NOMO-1 (cell line): ENCODE data around the gene SLC22A4.

Source experiments
- DNase-seq, 2 experiments: peaks; one replicate each; lab custom pipeline; 2025; ENCODE audit not compliant: unreplicated experiment in 2 of 2; lab: John Stamatoyannopoulos, UW

Gene SLC22A4

DNA sequence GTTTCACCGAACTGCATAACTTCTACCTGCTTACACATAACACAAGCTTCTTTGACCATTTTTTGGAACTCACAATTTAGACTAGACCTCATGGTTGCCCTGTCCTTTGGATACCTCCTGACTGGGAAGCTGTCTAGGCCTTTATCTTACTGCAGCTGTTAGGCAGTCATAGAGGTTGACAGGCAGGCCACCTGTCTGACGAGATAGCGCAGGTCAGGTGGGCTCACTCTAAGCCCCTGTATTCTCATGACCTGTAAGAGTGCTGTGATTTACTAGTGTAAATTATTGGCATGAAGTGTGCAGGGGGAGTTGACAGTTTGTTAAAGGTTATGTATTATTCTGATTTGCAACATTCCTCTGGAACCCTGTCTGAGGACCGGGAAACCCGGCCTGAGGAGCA lies 29.0 kb downstream of the SLC22A4 start:
- DNase-seq: no peak

DNA sequence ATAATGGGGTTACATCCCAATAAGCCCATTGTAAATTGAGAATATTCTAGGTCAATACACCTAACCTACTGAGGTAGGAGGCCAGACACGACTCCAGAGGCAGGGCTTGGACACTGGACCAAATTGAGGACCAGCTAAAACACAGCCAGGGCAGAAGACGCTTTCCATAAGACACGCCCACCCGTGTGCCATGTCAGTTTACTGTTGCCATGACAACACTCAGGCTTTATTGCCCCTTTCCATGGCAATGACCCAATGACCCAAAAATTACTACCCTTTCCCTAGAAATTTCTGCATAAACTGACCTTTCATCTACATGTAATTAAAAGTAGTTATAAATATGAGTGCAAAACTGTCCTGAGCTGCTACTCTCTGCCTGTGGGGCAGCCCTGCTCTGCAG lies 31.5 kb downstream of the SLC22A4 start:
- no peak for DNase-seq

DNA sequence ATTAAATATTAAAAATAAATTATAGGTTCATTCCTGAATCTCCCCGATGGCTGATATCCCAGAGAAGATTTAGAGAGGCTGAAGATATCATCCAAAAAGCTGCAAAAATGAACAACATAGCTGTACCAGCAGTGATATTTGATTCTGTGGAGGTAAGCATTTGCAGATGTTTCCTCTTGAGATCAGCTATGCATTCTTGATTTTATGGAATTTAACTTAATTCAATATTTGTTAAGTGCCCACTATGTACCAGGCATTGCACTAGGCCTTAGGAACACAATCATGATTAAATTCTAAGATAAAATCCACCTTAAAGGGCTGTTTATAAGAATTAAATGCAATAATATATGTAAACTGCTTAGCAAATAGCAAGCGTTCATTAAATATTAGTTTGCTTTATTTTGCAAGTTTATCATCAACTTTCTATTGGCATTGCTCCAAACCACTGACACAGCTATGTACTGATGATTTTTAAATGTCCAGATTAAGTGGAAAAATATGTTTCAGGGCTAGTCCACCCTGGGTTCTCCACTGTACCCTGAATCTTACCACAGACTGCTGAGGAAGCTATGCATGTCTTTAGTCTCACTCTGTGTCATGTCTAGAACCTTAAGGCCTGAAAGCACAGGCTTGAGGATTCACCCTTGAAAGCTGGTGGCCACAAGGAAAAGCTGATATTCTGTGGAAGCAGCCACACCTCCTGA lies 33.2 kb downstream of the SLC22A4 start:
- DNase-seq: no peak

GRCh38 chr5:132334812-132335211 lies 40.6 kb downstream of the SLC22A4 start:
- DNase-seq: no peak

DNA sequence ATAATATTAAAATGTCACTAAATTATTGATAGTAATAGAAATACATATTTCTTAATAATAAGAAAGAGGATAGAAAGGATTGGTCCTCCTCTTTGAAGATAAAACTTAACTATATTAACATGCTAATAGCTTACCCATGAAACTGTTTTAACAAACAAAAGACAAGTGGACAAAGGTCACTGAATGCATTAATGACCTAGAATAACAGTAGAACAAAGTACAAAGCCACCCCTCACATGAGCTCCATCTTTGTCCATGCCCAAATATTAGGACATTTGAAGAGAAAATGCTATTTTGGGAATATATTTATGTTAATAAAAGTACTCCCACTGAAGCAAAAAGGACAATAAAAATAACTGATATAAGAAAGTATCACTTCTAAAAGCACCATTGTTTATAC lies 41.2 kb downstream of the SLC22A4 start:
- no peak for DNase-seq

DNA sequence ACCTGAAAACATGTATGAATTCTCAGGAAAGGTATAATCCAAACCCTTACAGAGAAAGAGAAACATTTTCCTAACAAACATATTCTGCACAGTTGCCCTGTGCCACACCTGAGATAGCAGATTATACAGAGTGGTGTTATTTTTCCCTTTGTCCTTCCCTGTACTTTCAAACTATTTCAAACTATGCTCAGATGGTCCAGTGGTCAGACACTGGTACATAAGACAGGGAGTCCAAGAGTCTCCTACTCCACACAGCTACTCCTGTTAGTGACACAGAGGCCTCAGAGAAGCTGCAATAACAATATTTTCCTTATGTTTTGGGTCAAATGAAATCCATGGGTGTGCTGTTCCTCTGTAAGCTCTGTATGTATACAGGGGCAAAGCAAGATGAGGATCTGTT lies 45.3 kb downstream of the SLC22A4 start:
- no peak for DNase-seq

- no peak for DNase-seq
Measured at GRCh38 chr5:132342291-132343180, 48.3 kb downstream of the SLC22A4 start.

DNA sequence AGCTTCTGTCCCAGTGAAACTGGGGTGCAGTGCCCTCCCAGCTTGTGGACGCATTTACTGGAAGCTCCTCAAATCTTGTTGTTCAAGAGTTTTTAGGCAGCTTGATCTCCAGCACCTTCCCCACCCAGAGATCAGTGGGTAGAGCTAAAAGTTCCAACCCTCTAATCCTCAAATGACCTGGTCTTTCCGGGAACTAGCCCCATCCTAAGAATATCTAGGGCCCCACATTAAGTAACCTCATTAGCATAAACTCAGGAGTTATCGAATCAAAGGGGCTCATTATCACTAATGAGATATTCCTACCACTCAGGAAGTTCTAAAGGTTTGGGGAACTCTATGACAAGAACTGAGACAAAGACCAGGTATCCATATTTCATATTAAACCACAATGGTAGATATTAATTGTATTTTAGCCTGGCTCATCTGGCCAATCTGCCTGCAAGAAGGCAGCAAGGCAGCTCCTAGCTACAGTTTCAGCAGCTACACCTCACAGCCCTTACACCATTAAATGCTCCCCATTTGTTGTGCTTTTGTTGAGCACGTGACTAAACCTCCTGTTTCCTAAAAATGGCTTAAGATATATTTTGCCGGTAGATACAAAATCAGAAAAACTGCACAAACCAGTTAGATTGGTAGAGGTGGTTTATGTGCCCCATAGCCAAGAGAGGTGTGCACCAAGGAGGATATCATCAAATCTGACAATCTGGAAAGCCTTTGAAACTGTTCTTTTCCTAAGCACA lies 50.8 kb downstream of the SLC22A4 start:
- DNase-seq: no peak

GRCh38 chr5:132353486-132353995 lies 59.3 kb downstream of the SLC22A4 start:
- DNase-seq: peak in 1 of 2 experiments; percentile 1

- peak; percentile 70 to 91 for DNase-seq
Measured at GRCh38 chr5:132354381-132355139, 60.4 kb downstream of the SLC22A4 start.

DNA sequence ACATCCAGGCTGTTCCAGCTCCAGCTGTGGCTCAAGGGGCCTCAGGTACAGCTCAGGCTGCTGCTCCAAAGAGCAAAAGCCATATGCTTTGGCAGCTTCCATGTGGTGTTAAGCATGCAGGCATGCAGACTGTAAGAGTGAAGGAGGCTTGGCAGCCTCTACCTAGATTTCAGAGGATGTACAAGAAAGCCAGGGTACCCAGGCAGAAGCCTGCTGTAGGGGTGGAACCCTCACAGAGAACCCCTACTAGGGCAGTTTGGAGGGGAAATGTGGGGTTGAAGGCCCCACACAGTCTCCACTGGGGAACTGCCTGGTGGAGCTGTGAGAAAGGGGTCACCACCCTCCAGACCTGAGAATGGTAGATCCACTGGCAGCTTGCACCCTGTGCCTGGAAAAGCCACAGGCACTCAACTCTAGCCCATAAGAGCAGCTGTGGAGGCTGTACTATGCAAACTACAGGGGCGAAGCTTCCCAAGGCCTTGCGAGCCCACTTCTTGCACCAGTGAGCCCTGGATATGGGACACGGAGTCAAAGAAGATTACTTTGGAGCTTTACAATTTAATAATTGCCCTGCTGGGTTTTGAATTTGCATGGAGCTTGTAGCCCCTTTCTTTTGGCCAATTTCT lies 61.1 kb downstream of the SLC22A4 start:
- no peak for DNase-seq

DNA sequence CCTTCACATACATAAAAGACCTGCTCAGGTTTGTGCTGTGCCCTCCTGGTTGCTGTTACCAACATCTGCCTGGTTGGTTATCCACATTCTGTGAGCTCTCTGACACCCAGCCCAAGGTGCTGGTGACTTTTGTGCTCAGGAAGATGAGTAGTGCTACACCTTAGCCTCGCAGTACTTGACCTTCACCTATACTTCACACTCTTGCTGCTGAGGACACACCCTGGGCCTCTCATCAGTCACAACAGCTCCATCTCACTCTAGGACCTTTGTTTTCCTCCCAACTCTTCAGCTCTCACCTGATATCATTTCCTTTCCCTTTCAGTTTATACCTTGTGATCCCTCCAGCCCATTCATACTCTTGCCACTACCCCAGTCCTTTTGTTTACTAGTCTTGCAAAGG lies 64.6 kb downstream of the SLC22A4 start:
- no peak for DNase-seq

GRCh38 chr5:132362086-132362485 lies 67.9 kb downstream of the SLC22A4 start:
- DNase-seq: no peak

- no peak for DNase-seq
Measured at GRCh38 chr5:132363431-132364112, 69.4 kb downstream of the SLC22A4 start.

GRCh38 chr5:132364319-132364718 lies 70.1 kb downstream of the SLC22A4 start:
- DNase-seq: peak in 1 of 2 experiments; percentile 51

GRCh38 chr5:132365213-132365612 lies 71.0 kb downstream of the SLC22A4 start:
- DNase-seq: no peak

DNA sequence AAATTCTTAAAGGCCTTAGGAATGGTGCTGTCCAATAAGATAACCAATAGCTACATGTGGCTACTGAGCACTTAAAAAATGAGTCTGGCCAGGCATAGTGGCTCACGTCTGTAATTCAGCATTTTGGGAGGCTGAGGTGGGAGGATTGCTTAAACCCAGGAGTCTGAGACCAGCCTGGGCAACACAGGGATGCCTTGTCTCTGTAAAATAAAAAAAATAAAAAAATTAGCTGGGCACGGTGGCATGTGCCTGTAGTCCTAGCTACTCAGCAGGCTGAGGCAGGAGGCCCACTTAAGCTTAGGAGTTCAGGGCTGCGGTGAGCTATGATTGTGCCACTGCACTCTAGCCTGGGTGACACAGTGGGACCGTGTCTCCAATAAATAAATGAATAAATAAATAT lies 74.0 kb downstream of the SLC22A4 start:
- DNase-seq: no peak

- no peak for DNase-seq
Measured at GRCh38 chr5:132369007-132369473, 74.8 kb downstream of the SLC22A4 start.

DNA sequence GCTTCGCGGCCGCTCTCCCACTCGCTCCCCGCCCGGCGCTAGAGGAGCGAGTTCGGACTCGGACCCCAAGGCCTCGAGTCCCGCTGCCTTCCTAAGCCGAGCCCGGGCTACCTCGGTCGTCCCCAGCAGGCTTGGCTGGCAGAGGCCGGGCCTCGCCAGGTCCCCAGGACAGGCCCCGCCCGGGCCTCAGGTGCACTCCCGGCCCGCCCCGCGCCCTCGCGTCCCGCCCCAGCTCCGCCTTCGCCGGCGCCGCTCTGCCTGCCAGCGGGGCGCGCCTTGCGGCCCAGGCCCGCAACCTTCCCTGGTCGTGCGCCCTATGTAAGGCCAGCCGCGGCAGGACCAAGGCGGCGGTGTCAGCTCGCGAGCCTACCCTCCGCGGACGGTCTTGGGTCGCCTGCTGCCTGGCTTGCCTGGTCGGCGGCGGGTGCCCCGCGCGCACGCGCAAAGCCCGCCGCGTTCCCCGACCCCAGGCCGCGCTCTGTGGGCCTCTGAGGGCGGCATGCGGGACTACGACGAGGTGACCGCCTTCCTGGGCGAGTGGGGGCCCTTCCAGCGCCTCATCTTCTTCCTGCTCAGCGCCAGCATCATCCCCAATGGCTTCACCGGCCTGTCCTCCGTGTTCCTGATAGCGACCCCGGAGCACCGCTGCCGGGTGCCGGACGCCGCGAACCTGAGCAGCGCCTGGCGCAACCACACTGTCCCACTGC lies 75.4 kb downstream of the SLC22A4 start, which contains the start of gene SLC22A5:
SLC22A5 (plus strand) TSS at position 237 of the 707 bp plus-strand sequence; CDS start at position 500, 263 bp downstream.
- peak; percentile 39 to 65 for DNase-seq
